ENCODE results near the gene SPACA1.

Gene SPACA1

GRCh38 chr6:88050140-88050818 lies 2.6 kb downstream of the SPACA1 start:
- no peaks in the 10 kb centered on the region for H3K9me3 ChIP-seq (ENCODE audit: control insufficient read depth, insufficient read depth, low read depth, low read length)
- CTCF ChIA-PET = no interaction called here
- H3K4me3 ChIP-seq (ENCODE audit: low read depth, low read length) = no peak overlapping the region
- POLR2A ChIA-PET = no interaction called here
- TF ChIP-seq ZNF513 (tag by site-specific recombination; IDR thresholded peaks at IDR 0.05) (no peak), YY1 (tag by site-specific recombination; IDR thresholded peaks at IDR 0.05) (no peak), SP7 (tag by site-specific recombination; IDR thresholded peaks at IDR 0.05) (no peak), ZNF544 (tag by site-specific recombination; IDR thresholded peaks at IDR 0.05) (no peak), ZNF157 (tag by site-specific recombination; IDR thresholded peaks at IDR 0.05) (no peak), ZSCAN5A (tag by site-specific recombination; IDR thresholded peaks at IDR 0.05) (no peak), ZNF530 (tag by site-specific recombination; IDR thresholded peaks at IDR 0.05; ENCODE audit: low read depth) (no peak), SP2 (tag by site-specific recombination; IDR thresholded peaks at IDR 0.05) (no peak), ZNF701 (tag by site-specific recombination; IDR thresholded peaks at IDR 0.05) (no peak), ZNF354C (tag by site-specific recombination; IDR thresholded peaks at IDR 0.05; ENCODE audit: borderline replicate concordance, low read depth) (no peak), ZNF121 (tag by site-specific recombination; IDR thresholded peaks at IDR 0.05) (no peak)
- H3K4me1 ChIP-seq (ENCODE audit: control insufficient read depth, insufficient read depth, low read length) = no peaks in the 10 kb centered on the region
- no peak overlapping the region for H3K27ac ChIP-seq (ENCODE audit: extremely low read depth, low read depth, low read length)
- no peaks in the 10 kb centered on the region for H3K36me3 ChIP-seq (ENCODE audit: control insufficient read depth in 2 of 2, insufficient read depth in 1 of 2, low read length in 2 of 2)

GRCh38 chr6:88059191-88059590 lies 11.6 kb downstream of the SPACA1 start:
- Histone ChIP-seq H3K9me3 (ENCODE audit: control insufficient read depth, insufficient read depth, low read depth, low read length) (no peaks in the 10 kb centered on the region), H3K36me3 (ENCODE audit: control insufficient read depth in 2 of 2, insufficient read depth in 1 of 2, low read length in 2 of 2) (no peaks in the 10 kb centered on the region), H3K4me3 (ENCODE audit: low read depth, low read length) (no peak overlapping the region), H3K4me1 (ENCODE audit: control insufficient read depth, insufficient read depth, low read length) (no peaks in the 10 kb centered on the region), H3K27ac (ENCODE audit: extremely low read depth, low read depth, low read length) (no peak overlapping the region)
- no peak for TF ChIP-seq TCF7L2 (IDR thresholded peaks at IDR 0.05; ENCODE audit: borderline replicate concordance, low read depth, low read length)
- no peak for TF ChIP-seq BCL11A (tag by site-specific recombination; IDR thresholded peaks at IDR 0.05; ENCODE audit: low read depth)
- TF ChIP-seq ZBTB7A (tag by site-specific recombination; IDR thresholded peaks at IDR 0.05; ENCODE audit: low read depth) = no peak
- no peak for TF ChIP-seq ZNF37A (tag by site-specific recombination; IDR thresholded peaks at IDR 0.05)
- TF ChIP-seq ZNF747 (tag by site-specific recombination; IDR thresholded peaks at IDR 0.05) = no peak
- TF ChIP-seq GLI4 (tag by site-specific recombination; IDR thresholded peaks at IDR 0.05) = no peak
- no peak for TF ChIP-seq HOXC10 (CRISPR knock-in tag; IDR thresholded peaks at IDR 0.05)
- TF ChIP-seq PRDM2 (tag by site-specific recombination; IDR thresholded peaks at IDR 0.05; ENCODE audit: borderline replicate concordance) = no peak
- no peak for TF ChIP-seq ZNF830 (tag by site-specific recombination; IDR thresholded peaks at IDR 0.05; ENCODE audit: low read depth)
- no peak for TF ChIP-seq ZFHX2 (tag by site-specific recombination; conservative IDR thresholded peaks at IDR 0.05)
- TF ChIP-seq ZNF449 (tag by site-specific recombination; IDR thresholded peaks at IDR 0.05) = no peak
- no peak for TF ChIP-seq ZNF792 (tag by site-specific recombination; IDR thresholded peaks at IDR 0.05)
- no peak for TF ChIP-seq ZNF654 (tag by site-specific recombination; IDR thresholded peaks at IDR 0.05; ENCODE audit: low read depth)
- TF ChIP-seq KLF16 (tag by site-specific recombination; IDR thresholded peaks at IDR 0.05) = no peak
- POLR2A ChIA-PET = no interaction called here
- CTCF ChIA-PET = no interaction called here

Data from HEK293 (cell line).